Measurements from ENCODE around the gene RPS19BP1.

The RPS19BP1 gene

GRCh38 chr22:39563571-39564428, 31.3 kb upstream of the RPS19BP1 start:
- Histone ChIP-seq H3K23ac (ENCODE audit: low read length in 2 of 2) (no peak overlapping the region), H3K27me3 (ENCODE audit: control insufficient read depth in 1 of 2, insufficient read depth in 1 of 2, low read length in 2 of 2) (peaks cover 47 to 65% of the 10 kb centered on the region in 2 experiments), H3K4ac (ENCODE audit: low read depth in 1 of 2, low read length in 2 of 2) (no peak overlapping the region), H2BK15ac (ENCODE audit: low read depth, poor library complexity, severe bottlenecking) (no peak overlapping the region), H4K8ac (ENCODE audit: low read length) (no peak overlapping the region), H3K4me2 (ENCODE audit: low read length, poor library complexity, severe bottlenecking) (no peak overlapping the region), H3K4me1 (ENCODE audit: control insufficient read depth, insufficient read depth, low read depth, low read length) (peaks cover 4% of the 10 kb centered on the region), H3K79me1 (replicated peaks; ENCODE audit: low read length, poor library complexity, severe bottlenecking) (no peaks in the 10 kb centered on the region), H3K9ac (ENCODE audit: low read length) (no peak overlapping the region), H3K18ac (ENCODE audit: low read depth in 1 of 2, low read length in 2 of 2) (no peak overlapping the region), H2AK5ac (ENCODE audit: low read length, severe bottlenecking) (no peak overlapping the region), H3K27ac (ENCODE audit: low read length, poor library complexity, severe bottlenecking) (no peak overlapping the region), H2BK120ac (ENCODE audit: low read depth, low read length) (no peak overlapping the region), H3K36me3 (ENCODE audit: control insufficient read depth in 1 of 2, insufficient read depth in 2 of 2, low read depth in 1 of 2, low read length in 2 of 2) (no peaks in the 10 kb centered on the region), H3K9me3 (ENCODE audit: control insufficient read depth, low read length) (no peaks in the 10 kb centered on the region), H2AFZ (ENCODE audit: low read depth, low read length) (no peak overlapping the region), H3K14ac (ENCODE audit: low read length in 2 of 2) (peak overlapping the region in 1 of 2 experiments; percentile 66), H3K4me3 (ENCODE audit: insufficient read depth in 1 of 2, low read depth in 1 of 2, low read length in 2 of 2) (no peak overlapping the region), H4K91ac (ENCODE audit: low read length) (peak overlapping the region; percentile 57), H2BK5ac (ENCODE audit: low read depth, low read length, poor library complexity, severe bottlenecking) (no peak overlapping the region), H2BK12ac (ENCODE audit: low read length in 2 of 2) (no peak overlapping the region)
- WGBS: 70% methylated on average over 7 of the region's 7 CpGs
- DNase-seq: no peak

- DNase-seq: no peak
- Histone ChIP-seq H3K18ac (ENCODE audit: low read depth in 1 of 2, low read length in 2 of 2) (no peak overlapping the region), H3K9ac (ENCODE audit: low read length) (no peak overlapping the region), H3K4me1 (ENCODE audit: control insufficient read depth, insufficient read depth, low read depth, low read length) (peaks cover 10% of the 10 kb centered on the region), H2BK120ac (ENCODE audit: low read depth, low read length) (no peak overlapping the region), H3K36me3 (ENCODE audit: control insufficient read depth in 1 of 2, insufficient read depth in 2 of 2, low read depth in 1 of 2, low read length in 2 of 2) (no peaks in the 10 kb centered on the region), H4K91ac (ENCODE audit: low read length) (no peak overlapping the region), H3K4me2 (ENCODE audit: low read length, poor library complexity, severe bottlenecking) (no peak overlapping the region), H2AK5ac (ENCODE audit: low read length, severe bottlenecking) (no peak overlapping the region), H3K27me3 (ENCODE audit: control insufficient read depth in 1 of 2, insufficient read depth in 1 of 2, low read length in 2 of 2) (peaks cover 55 to 68% of the 10 kb centered on the region in 2 experiments), H3K4me3 (ENCODE audit: insufficient read depth in 1 of 2, low read depth in 1 of 2, low read length in 2 of 2) (no peak overlapping the region), H2BK15ac (ENCODE audit: low read depth, poor library complexity, severe bottlenecking) (no peak overlapping the region), H2AFZ (ENCODE audit: low read depth, low read length) (no peak overlapping the region), H3K79me1 (replicated peaks; ENCODE audit: low read length, poor library complexity, severe bottlenecking) (no peaks in the 10 kb centered on the region), H3K27ac (ENCODE audit: low read length, poor library complexity, severe bottlenecking) (no peak overlapping the region), H3K9me3 (ENCODE audit: control insufficient read depth, low read length) (no peaks in the 10 kb centered on the region), H2BK12ac (ENCODE audit: low read length in 2 of 2) (no peak overlapping the region), H3K4ac (ENCODE audit: low read depth in 1 of 2, low read length in 2 of 2) (no peak overlapping the region), H3K23ac (ENCODE audit: low read length in 2 of 2) (no peak overlapping the region), H3K14ac (ENCODE audit: low read length in 2 of 2) (no peak overlapping the region), H4K8ac (ENCODE audit: low read length) (no peak overlapping the region), H2BK5ac (ENCODE audit: low read depth, low read length, poor library complexity, severe bottlenecking) (no peak overlapping the region)
- WGBS: 70% methylated on average over 9 of the region's 9 CpGs
Measured at GRCh38 chr22:39562839-39563489, 30.4 kb upstream of the RPS19BP1 start.

- H3K27me3 ChIP-seq (ENCODE audit: control insufficient read depth in 1 of 2, insufficient read depth in 1 of 2, low read length in 2 of 2): peaks cover 79 to 85% of the 10 kb centered on the region in 2 experiments
- no peak overlapping the region for H2BK5ac ChIP-seq (ENCODE audit: low read depth, low read length, poor library complexity, severe bottlenecking)
- peaks cover 15% of the 10 kb centered on the region for H3K4me1 ChIP-seq (ENCODE audit: control insufficient read depth, insufficient read depth, low read depth, low read length)
- H4K8ac ChIP-seq (ENCODE audit: low read length): no peak overlapping the region
- no peak overlapping the region for H2BK12ac ChIP-seq (ENCODE audit: low read length in 2 of 2)
- no peaks in the 10 kb centered on the region for H3K79me1 ChIP-seq (replicated peaks; ENCODE audit: low read length, poor library complexity, severe bottlenecking)
- no peak overlapping the region for H4K91ac ChIP-seq (ENCODE audit: low read length)
- no peak overlapping the region for H2AFZ ChIP-seq (ENCODE audit: low read depth, low read length)
- H3K4me2 ChIP-seq (ENCODE audit: low read length, poor library complexity, severe bottlenecking): no peak overlapping the region
- DNase-seq: no peak
- no peak overlapping the region for H3K18ac ChIP-seq (ENCODE audit: low read depth in 1 of 2, low read length in 2 of 2)
- H3K4ac ChIP-seq (ENCODE audit: low read depth in 1 of 2, low read length in 2 of 2): no peak overlapping the region
- no peak overlapping the region for H3K27ac ChIP-seq (ENCODE audit: low read length, poor library complexity, severe bottlenecking)
- no peak overlapping the region for H3K9ac ChIP-seq (ENCODE audit: low read length)
- no peak overlapping the region for H2BK120ac ChIP-seq (ENCODE audit: low read depth, low read length)
- 48% methylated on average over 3 of the region's 6 CpGs for WGBS
- no peak overlapping the region for H2AK5ac ChIP-seq (ENCODE audit: low read length, severe bottlenecking)
- no peak overlapping the region for H3K23ac ChIP-seq (ENCODE audit: low read length in 2 of 2)
- no peaks in the 10 kb centered on the region for H3K36me3 ChIP-seq (ENCODE audit: control insufficient read depth in 1 of 2, insufficient read depth in 2 of 2, low read depth in 1 of 2, low read length in 2 of 2)
- H3K9me3 ChIP-seq (ENCODE audit: control insufficient read depth, low read length): no peaks in the 10 kb centered on the region
- peak overlapping the region in 1 of 2 experiments; percentile 26 for H3K4me3 ChIP-seq (ENCODE audit: insufficient read depth in 1 of 2, low read depth in 1 of 2, low read length in 2 of 2)
- H2BK15ac ChIP-seq (ENCODE audit: low read depth, poor library complexity, severe bottlenecking): no peak overlapping the region
- no peak overlapping the region for H3K14ac ChIP-seq (ENCODE audit: low read length in 2 of 2)
Measured at GRCh38 chr22:39560127-39560526, 27.6 kb upstream of the RPS19BP1 start.

- H3K4me3 ChIP-seq (ENCODE audit: insufficient read depth in 1 of 2, low read depth in 1 of 2, low read length in 2 of 2): no peak overlapping the region
- DNase-seq: no peak
- no peak overlapping the region for H3K4me2 ChIP-seq (ENCODE audit: low read length, poor library complexity, severe bottlenecking)
Measured at GRCh38 chr22:39559456-39560105, 27.0 kb upstream of the RPS19BP1 start.

More at GRCh38 chr22:39559456-39560105, 27.0 kb upstream of the RPS19BP1 start:
- Histone ChIP-seq H2BK15ac (ENCODE audit: low read depth, poor library complexity, severe bottlenecking) (no peak overlapping the region), H4K91ac (ENCODE audit: low read length) (no peak overlapping the region), H3K36me3 (ENCODE audit: control insufficient read depth in 1 of 2, insufficient read depth in 2 of 2, low read depth in 1 of 2, low read length in 2 of 2) (no peaks in the 10 kb centered on the region), H3K27ac (ENCODE audit: low read length, poor library complexity, severe bottlenecking) (no peak overlapping the region), H2BK12ac (ENCODE audit: low read length in 2 of 2) (no peak overlapping the region), H3K9me3 (ENCODE audit: control insufficient read depth, low read length) (no peaks in the 10 kb centered on the region), H3K18ac (ENCODE audit: low read depth in 1 of 2, low read length in 2 of 2) (no peak overlapping the region), H2BK5ac (ENCODE audit: low read depth, low read length, poor library complexity, severe bottlenecking) (no peak overlapping the region), H2AK5ac (ENCODE audit: low read length, severe bottlenecking) (no peak overlapping the region), H3K9ac (ENCODE audit: low read length) (no peak overlapping the region), H3K79me1 (replicated peaks; ENCODE audit: low read length, poor library complexity, severe bottlenecking) (no peaks in the 10 kb centered on the region), H2BK120ac (ENCODE audit: low read depth, low read length) (no peak overlapping the region), H3K4ac (ENCODE audit: low read depth in 1 of 2, low read length in 2 of 2) (no peak overlapping the region), H2AFZ (ENCODE audit: low read depth, low read length) (no peak overlapping the region), H3K27me3 (ENCODE audit: control insufficient read depth in 1 of 2, insufficient read depth in 1 of 2, low read length in 2 of 2) (peaks cover 79 to 86% of the 10 kb centered on the region in 2 experiments), H3K14ac (ENCODE audit: low read length in 2 of 2) (no peak overlapping the region), H3K4me1 (ENCODE audit: control insufficient read depth, insufficient read depth, low read depth, low read length) (peaks cover 15% of the 10 kb centered on the region), H4K8ac (ENCODE audit: low read length) (no peak overlapping the region), H3K23ac (ENCODE audit: low read length in 2 of 2) (no peak overlapping the region)
- 52% methylated on average over 9 of the region's 11 CpGs for WGBS

Measured in mesenchymal stem cell (in vitro differentiated cells and primary cell).